Karpas-422 (cell line): Measurements from ENCODE around the gene IGLL5. TPM values are rescaled to one million over a fixed set of nuclear protein-coding genes. Genes with fewer than 3 reads are reported as not detected.

Experiments used
- DNase-seq: peaks from one replicate; pipeline ENCODE4 v3.0.0-alpha.2; 2015
- H2AFZ ChIP-seq: fragments of 200-600 bp; sonication (generic); 2 replicates; pipeline ENCODE4 v1.6.1; 2014; ENCODE audit warnings: antibody characterized with exemption, low read length, mixed read lengths
- H3K27ac ChIP-seq: fragments of 200-600 bp; sonication (generic); 2 replicates; pipeline ENCODE4 v1.5.1; 2014; ENCODE audit warnings: mild to moderate bottlenecking, low read length, moderate library complexity
- H3K27me3 ChIP-seq: fragments of 200-600 bp; sonication (generic); 2 replicates; pipeline ENCODE4 v1.6.1; 2014; ENCODE audit warnings: low read length, mixed read lengths
- H3K36me3 ChIP-seq: fragments of 200-600 bp; sonication (generic); 2 replicates; pipeline ENCODE4 v1.6.1; 2014; ENCODE audit warnings: low read length, mixed read lengths; ENCODE audit not compliant: insufficient read depth
- H3K4me1 ChIP-seq: fragments of 200-600 bp; sonication (generic); 2 replicates; pipeline ENCODE4 v1.6.1; 2014; ENCODE audit warnings: mild to moderate bottlenecking, low read length, mixed read lengths
- H3K4me2 ChIP-seq: fragments of 200-600 bp; sonication (generic); 2 replicates; pipeline ENCODE4 v1.6.1; 2014; ENCODE audit warnings: low read length, low read depth, mild to moderate bottlenecking; ENCODE audit not compliant: poor library complexity, severe bottlenecking
- H3K4me3 ChIP-seq: fragments of 200-600 bp; sonication (generic); 2 replicates; pipeline ENCODE4 v1.5.1; 2014; ENCODE audit warnings: mild to moderate bottlenecking, antibody characterized with exemption, low read length, mixed read lengths
- H3K79me2 ChIP-seq: fragments of 200-600 bp; sonication (generic); 2 replicates; pipeline ENCODE4 v1.6.1; 2014; ENCODE audit warnings: mild to moderate bottlenecking, low read length, mixed read lengths
- H3K9ac ChIP-seq: fragments of 200-600 bp; sonication (generic); 2 replicates; pipeline ENCODE4 v1.6.0; 2014; ENCODE audit warnings: low read length
- H3K9me2 ChIP-seq: fragments of 200-600 bp; sonication (generic), shearing (Covaris generic); replicated peaks from 2 replicates; pipeline ENCODE4 v1.6.0; 2014; ENCODE audit warnings: mild to moderate bottlenecking, low read length, moderate library complexity; ENCODE audit not compliant: insufficient read depth
- H3K9me3 ChIP-seq: fragments of 300-700, 200-600 bp; sonication (generic); 2 replicates; pipeline ENCODE4 v1.6.1; 2014; ENCODE audit warnings: low read length, mixed read lengths
- H4K20me1 ChIP-seq: fragments of 200-600 bp; sonication (generic); 2 replicates; pipeline ENCODE4 v1.6.1; 2014; ENCODE audit warnings: mild to moderate bottlenecking, antibody characterized with exemption, low read length, low read depth; ENCODE audit not compliant: insufficient read depth
- total RNA-seq: library from RNA; depleted of rRNA; stranded (reverse); fragments of >200 nt; shearing (Covaris generic); gene quantifications from 2 replicates; pipeline ENCODE4 v1.2.3, GENCODE V29; 2014; ENCODE audit warnings: low replicate concordance

Gene IGLL5
- total RNA-seq, 1 experiment from 2014 or later, result 1.1 TPM

- peaks cover 56% of the 10 kb centered on the region for H3K4me1 ChIP-seq
- no peaks in the 10 kb centered on the region for H3K9me2 ChIP-seq
- no peak overlapping the region; the same call in 1 of the 2 replicates for H3K4me3 ChIP-seq
- H3K4me2 ChIP-seq, result peak overlapping the region; percentile 6
- no peaks in the 10 kb centered on the region for H3K79me2 ChIP-seq
- H3K27me3 ChIP-seq, result no peaks in the 10 kb centered on the region
- no peaks in the 10 kb centered on the region for H3K36me3 ChIP-seq
- H3K9ac ChIP-seq, result no peak overlapping the region
- H3K9me3 ChIP-seq, result 0 out of 2 replicates have a peak, but pooled peaks cover 9% of the 10 kb centered on the region
- H3K27ac ChIP-seq, result peak overlapping the region; percentile 5; the same call in 1 of the 2 replicates
- H4K20me1 ChIP-seq, result no peaks in the 10 kb centered on the region
- no peak for DNase-seq
- H2AFZ ChIP-seq, result no peak overlapping the region
Measured at GRCh38 chr22:22847241-22847640, 40.4 kb upstream of the IGLL5 start.

- no peak overlapping the region for H2AFZ ChIP-seq
- H3K9ac ChIP-seq, result peak overlapping the region; percentile 72
- no peaks in the 10 kb centered on the region for H3K9me2 ChIP-seq
- H3K9me3 ChIP-seq, result 0 out of 2 replicates have a peak, but pooled peaks cover 9% of the 10 kb centered on the region
- H3K79me2 ChIP-seq, result no peaks in the 10 kb centered on the region
- H3K4me2 ChIP-seq, result peak overlapping the region; percentile 81
- no peaks in the 10 kb centered on the region for H3K27me3 ChIP-seq
- H4K20me1 ChIP-seq, result no peaks in the 10 kb centered on the region
- H3K4me3 ChIP-seq, result peak overlapping the region; percentile 53; the same call in 1 of the 2 replicates
- H3K36me3 ChIP-seq, result no peaks in the 10 kb centered on the region
- peak overlapping the region; percentile 98 for H3K27ac ChIP-seq
- peaks cover 64% of the 10 kb centered on the region for H3K4me1 ChIP-seq
- DNase-seq, result peak; percentile 93
Measured at GRCh38 chr22:22848364-22848866, 39.2 kb upstream of the IGLL5 start.

GRCh38 chr22:22849640-22850610 lies 37.7 kb upstream of the IGLL5 start:
- H3K9me3 ChIP-seq, result 0 out of 2 replicates have a peak, but pooled peaks cover 9% of the 10 kb centered on the region
- peak overlapping the region; percentile 81 for H3K4me2 ChIP-seq
- H3K79me2 ChIP-seq, result no peaks in the 10 kb centered on the region
- no peaks in the 10 kb centered on the region for H3K9me2 ChIP-seq
- H3K27ac ChIP-seq, result peak overlapping the region; percentile 98
- peak; percentile 96 for DNase-seq
- H3K4me3 ChIP-seq, result peak overlapping the region; percentile 53
- no peaks in the 10 kb centered on the region for H4K20me1 ChIP-seq
- peak overlapping the region; percentile 72 for H3K9ac ChIP-seq
- H3K27me3 ChIP-seq, result no peaks in the 10 kb centered on the region
- H3K36me3 ChIP-seq, result no peaks in the 10 kb centered on the region
- peaks cover 74% of the 10 kb centered on the region for H3K4me1 ChIP-seq
- no peak overlapping the region for H2AFZ ChIP-seq

DNA sequence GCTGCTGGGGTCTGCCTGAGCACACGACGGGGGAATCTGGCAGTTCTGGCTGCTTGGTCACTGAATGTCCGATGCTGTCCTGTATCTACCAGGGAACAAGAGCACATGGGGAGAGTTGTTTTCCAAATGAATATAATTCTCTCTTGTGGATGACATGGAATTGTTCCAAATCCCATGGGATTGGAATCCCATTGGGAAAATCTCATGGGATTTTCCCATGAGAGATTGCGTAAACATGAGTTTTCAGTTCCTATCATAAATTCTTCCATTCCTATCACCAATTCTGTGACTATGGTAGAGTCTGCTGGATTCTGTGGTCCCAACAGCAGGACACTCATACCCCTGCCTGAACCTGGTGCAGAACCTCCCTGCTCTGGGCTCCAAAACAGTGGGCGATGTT lies 35.6 kb upstream of the IGLL5 start:
- H3K79me2 ChIP-seq, result no peaks in the 10 kb centered on the region
- no peak overlapping the region for H3K27ac ChIP-seq
- no peak overlapping the region for H3K4me2 ChIP-seq
- no peaks in the 10 kb centered on the region for H3K9me2 ChIP-seq
- H3K9ac ChIP-seq, result no peak overlapping the region
- no peak for DNase-seq
- no peaks in the 10 kb centered on the region for H3K27me3 ChIP-seq
- no peaks in the 10 kb centered on the region for H4K20me1 ChIP-seq
- H3K9me3 ChIP-seq, result no peaks in the 10 kb centered on the region
- peaks cover 86% of the 10 kb centered on the region for H3K4me1 ChIP-seq
- no peaks in the 10 kb centered on the region for H3K36me3 ChIP-seq
- no peak overlapping the region for H2AFZ ChIP-seq
- no peak overlapping the region for H3K4me3 ChIP-seq

DNA sequence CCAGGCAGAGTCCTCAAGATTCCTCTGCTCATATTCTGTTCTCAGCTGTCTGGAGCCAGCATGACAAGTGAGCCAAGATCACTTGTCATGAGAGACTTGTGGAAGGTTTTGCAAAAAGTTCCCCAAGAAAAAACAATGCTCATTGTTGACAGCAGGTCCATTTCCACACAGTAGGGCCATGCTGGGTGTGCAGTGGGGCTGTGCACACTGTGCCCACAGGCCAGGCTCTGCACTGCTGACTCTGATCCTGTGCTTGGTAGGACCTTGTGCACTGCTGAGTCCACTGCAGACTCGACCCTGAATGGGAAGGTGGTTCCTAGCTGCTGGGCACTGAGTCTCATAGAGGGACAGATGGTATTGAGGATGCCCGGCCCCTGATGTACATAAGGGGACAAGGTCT lies 33.9 kb upstream of the IGLL5 start:
- no peak for DNase-seq
- H3K4me3 ChIP-seq, result no peak overlapping the region
- no peak overlapping the region for H3K9ac ChIP-seq
- H3K27ac ChIP-seq, result no peak overlapping the region
- no peak overlapping the region for H2AFZ ChIP-seq
- H3K27me3 ChIP-seq, result no peaks in the 10 kb centered on the region
- no peaks in the 10 kb centered on the region for H3K9me2 ChIP-seq
- H3K9me3 ChIP-seq, result no peaks in the 10 kb centered on the region
- no peak overlapping the region for H3K4me2 ChIP-seq
- H4K20me1 ChIP-seq, result no peaks in the 10 kb centered on the region
- H3K79me2 ChIP-seq, result no peaks in the 10 kb centered on the region
- H3K4me1 ChIP-seq, result peaks cover 86% of the 10 kb centered on the region
- no peaks in the 10 kb centered on the region for H3K36me3 ChIP-seq

GRCh38 chr22:22854466-22854865 lies 33.1 kb upstream of the IGLL5 start:
- no peaks in the 10 kb centered on the region for H3K9me3 ChIP-seq
- no peak for DNase-seq
- no peak overlapping the region for H2AFZ ChIP-seq
- H4K20me1 ChIP-seq, result no peaks in the 10 kb centered on the region
- no peak overlapping the region for H3K9ac ChIP-seq
- H3K27me3 ChIP-seq, result no peaks in the 10 kb centered on the region
- no peaks in the 10 kb centered on the region for H3K79me2 ChIP-seq
- peaks cover 83% of the 10 kb centered on the region for H3K4me1 ChIP-seq
- H3K4me2 ChIP-seq, result no peak overlapping the region
- H3K9me2 ChIP-seq, result no peaks in the 10 kb centered on the region
- H3K27ac ChIP-seq, result no peak overlapping the region
- no peak overlapping the region for H3K4me3 ChIP-seq
- no peaks in the 10 kb centered on the region for H3K36me3 ChIP-seq

GRCh38 chr22:22855085-22855484 lies 32.5 kb upstream of the IGLL5 start:
- H3K9me2 ChIP-seq, result no peaks in the 10 kb centered on the region
- no peaks in the 10 kb centered on the region for H4K20me1 ChIP-seq
- H3K9me3 ChIP-seq, result no peaks in the 10 kb centered on the region
- H3K4me1 ChIP-seq, result peaks cover 81% of the 10 kb centered on the region
- H3K27me3 ChIP-seq, result no peaks in the 10 kb centered on the region
- no peak overlapping the region for H3K27ac ChIP-seq
- peak overlapping the region; percentile 61 for H3K4me2 ChIP-seq
- H3K4me3 ChIP-seq, result no peak overlapping the region
- peak overlapping the region; percentile 41; the same call in 1 of the 2 replicates for H3K9ac ChIP-seq
- no peak overlapping the region for H2AFZ ChIP-seq
- no peaks in the 10 kb centered on the region for H3K36me3 ChIP-seq
- no peak for DNase-seq
- no peaks in the 10 kb centered on the region for H3K79me2 ChIP-seq

- H4K20me1 ChIP-seq, result no peaks in the 10 kb centered on the region
- H3K36me3 ChIP-seq, result no peaks in the 10 kb centered on the region
- no peak overlapping the region for H2AFZ ChIP-seq
- DNase-seq, result peak; percentile 87
- peak overlapping the region; percentile 61 for H3K4me2 ChIP-seq
- H3K9ac ChIP-seq, result peak overlapping the region; percentile 61
- no peaks in the 10 kb centered on the region for H3K27me3 ChIP-seq
- no peaks in the 10 kb centered on the region for H3K9me3 ChIP-seq
- H3K27ac ChIP-seq, result peak overlapping the region; percentile 62
- H3K9me2 ChIP-seq, result no peaks in the 10 kb centered on the region
- H3K4me1 ChIP-seq, result peaks cover 81% of the 10 kb centered on the region
- H3K79me2 ChIP-seq, result no peaks in the 10 kb centered on the region
- no peak overlapping the region for H3K4me3 ChIP-seq
Measured at GRCh38 chr22:22855617-22856308, 31.9 kb upstream of the IGLL5 start.
